GM19452 (cell line): ENCODE data around the gene TIGD4.

ENCODE experiments used
- ATAC-seq: cut with Tn5 transposase; IDR thresholded peaks from one replicate; pipeline ENCODE4 v1.9.1; 2021; ENCODE audit not compliant: unreplicated experiment

TIGD4 gene

DNA sequence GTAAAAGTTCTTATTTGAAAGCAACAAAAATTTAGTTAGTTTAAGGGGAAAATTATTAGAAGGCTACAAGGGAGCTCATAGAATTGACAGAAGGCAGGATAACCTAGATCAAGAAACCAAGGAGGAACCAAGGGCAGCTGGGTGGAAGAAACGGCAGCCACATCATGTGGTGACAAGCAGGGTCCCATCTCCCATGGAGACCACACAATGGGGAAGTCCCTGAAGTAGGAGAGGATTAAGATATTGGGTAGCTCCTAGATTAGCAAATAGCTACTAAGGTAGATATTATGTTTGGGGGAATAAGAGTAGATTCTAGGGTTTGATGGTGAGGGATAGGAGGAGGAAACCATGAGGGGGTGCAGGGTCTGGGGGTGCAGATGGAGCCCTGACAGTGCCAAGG lies 51.7 kb downstream of the TIGD4 start:
- ATAC-seq = no peak

DNA sequence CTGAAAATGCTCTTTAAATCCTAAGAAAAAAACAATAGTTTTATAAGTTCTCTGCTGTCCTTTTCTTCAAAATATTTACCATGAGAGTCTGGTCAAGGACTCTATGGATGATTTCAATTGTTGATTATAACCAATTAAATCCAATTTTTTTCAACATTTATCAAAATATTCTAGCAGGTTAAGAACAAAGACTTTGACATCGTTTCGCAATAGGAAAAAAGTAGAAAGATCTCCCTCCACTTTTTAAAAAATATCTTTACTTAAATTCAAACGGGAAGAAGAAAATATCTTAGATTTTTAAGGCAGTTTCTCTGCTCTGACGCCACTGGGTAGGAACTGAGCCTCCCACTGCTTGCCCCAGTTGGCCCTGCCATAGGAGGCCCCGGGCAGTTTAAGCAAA lies 55.0 kb downstream of the TIGD4 start:
- no peak for ATAC-seq

DNA sequence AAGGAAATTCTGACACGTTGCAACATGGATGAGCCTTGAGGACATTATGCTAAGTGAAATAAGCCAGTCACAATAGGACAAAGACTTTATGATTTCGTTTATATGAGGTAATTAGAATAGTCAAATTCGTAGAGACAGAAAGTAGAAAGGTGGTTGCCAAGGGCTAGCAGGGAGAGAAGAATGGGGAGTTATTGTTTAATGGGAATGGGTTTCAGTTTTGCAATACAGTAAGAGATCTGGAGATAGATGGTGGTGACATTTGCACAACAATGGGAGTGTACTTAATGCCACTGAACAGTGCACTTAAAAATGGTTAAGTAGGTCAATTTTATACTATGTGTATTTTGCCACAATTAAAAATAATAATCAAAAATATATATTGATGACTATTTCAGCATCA lies 56.3 kb downstream of the TIGD4 start:
- no peak for ATAC-seq

DNA sequence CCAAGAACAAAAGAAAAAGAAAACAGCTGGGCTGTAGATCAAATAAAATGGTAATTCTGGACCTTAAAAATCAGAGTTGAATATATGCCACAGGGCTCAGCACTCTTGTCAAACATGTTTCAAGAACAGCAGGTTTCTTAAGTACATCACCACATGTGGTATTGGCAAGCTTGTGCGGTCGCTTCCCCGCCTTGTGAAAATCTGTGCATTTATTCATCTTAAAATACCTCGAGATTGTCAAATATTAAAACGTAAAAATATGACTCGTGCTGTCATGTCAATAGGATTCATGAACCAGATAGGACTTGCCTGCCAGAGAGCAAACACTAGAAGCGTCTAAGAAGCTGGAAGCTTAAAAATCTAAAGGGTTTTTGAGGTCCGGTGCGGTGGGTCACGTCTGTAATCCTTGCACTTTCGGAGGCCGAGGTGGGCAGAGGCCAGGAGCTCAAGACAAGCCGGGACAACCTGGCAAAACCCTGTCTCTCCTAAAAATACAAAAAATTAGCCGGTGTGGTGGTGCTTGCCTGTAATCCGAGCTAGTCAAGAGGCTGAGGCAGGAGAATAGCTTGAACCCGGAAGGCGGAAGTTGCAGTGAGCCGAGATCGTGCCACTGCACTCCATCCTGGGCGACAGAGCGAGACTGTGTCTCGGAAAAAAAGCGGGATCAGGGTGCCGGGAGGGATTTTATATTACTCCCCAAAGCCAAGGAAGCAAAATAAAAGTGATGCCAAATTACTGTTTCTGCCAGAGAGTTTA lies 59.6 kb downstream of the TIGD4 start:
- no peak for ATAC-seq
